NT2/D1 (cell line): ENCODE data around the gene CXCL17.

Source experiments
- DNase-seq: peaks from one replicate; pipeline ENCODE4 v3.0.0-alpha.2; 2011; ENCODE audit warnings: low read depth, low spot score
- H3K27me3 ChIP-seq: 2 replicates; pipeline ENCODE4 v1.6.0; 2011; ENCODE audit warnings: mild to moderate bottlenecking; ENCODE audit not compliant: insufficient read length, insufficient read depth
- H3K36me3 ChIP-seq: 2 replicates; pipeline ENCODE4 v1.6.1; 2011; ENCODE audit warnings: mild to moderate bottlenecking, low read length, mixed read lengths; ENCODE audit not compliant: insufficient read depth, insufficient read length
- H3K4me1 ChIP-seq: 2 replicates; pipeline ENCODE4 v1.5.1; 2011; ENCODE audit not compliant: insufficient read depth, insufficient read length
- H3K4me3 ChIP-seq: 2 replicates; pipeline ENCODE4 v1.5.1; 2011; ENCODE audit warnings: low read depth; ENCODE audit not compliant: insufficient read length
- H3K9ac ChIP-seq: 2 replicates; pipeline ENCODE4 v1.6.0; 2011; ENCODE audit warnings: low read depth; ENCODE audit not compliant: insufficient read length
- H3K9me3 ChIP-seq: 2 replicates; pipeline ENCODE4 v1.5.1; 2011; ENCODE audit warnings: mild to moderate bottlenecking, low read length; ENCODE audit not compliant: insufficient read depth
- SUZ12 ChIP-seq: IDR thresholded peaks from 2 replicates; pipeline ENCODE4 v1.6.1; 2011; ENCODE audit not compliant: insufficient read length, insufficient read depth; ENCODE audit errors: extremely low read depth
- YY1 ChIP-seq: IDR thresholded peaks from 2 replicates; pipeline ENCODE4 v1.6.1; 2011; ENCODE audit not compliant: insufficient read length, insufficient read depth
- ZNF274 ChIP-seq: IDR thresholded peaks from 2 replicates; pipeline ENCODE4 v1.6.1; 2011; ENCODE audit warnings: mild to moderate bottlenecking, low read depth, low read length

CXCL17 gene

GRCh38 chr19:42431486-42431885, 11.3 kb downstream of the CXCL17 start:
- Histone ChIP-seq H3K9me3 (no peaks in the 10 kb centered on the region), H3K4me3 (no peak overlapping the region), H3K9ac (no peak overlapping the region), H3K27me3 (peaks cover 30% of the 10 kb centered on the region), H3K4me1 (no peaks in the 10 kb centered on the region), H3K36me3 (no peaks in the 10 kb centered on the region)
- no peak for DNase-seq
- no peak for TF ChIP-seq SUZ12
- no peak for TF ChIP-seq ZNF274
- TF ChIP-seq YY1 = no peak

GRCh38 chr19:42428676-42429075, 14.1 kb downstream of the CXCL17 start:
- H3K4me1 ChIP-seq = peaks cover 3% of the 10 kb centered on the region
- no peak for DNase-seq
- TF ChIP-seq ZNF274 (no peak), YY1 (no peak), SUZ12 (no peak)

GRCh38 chr19:42427313-42427712, 15.4 kb downstream of the CXCL17 start, which contains the start of gene LIPE:
Gene LIPE, minus strand, starts transcription at chr19:42427388. Its CDS starts 239 bp downstream, at chr19:42427149.
- H3K9ac ChIP-seq = no peak within 1 kb of the TSS
- H3K27me3 ChIP-seq = peaks cover 67% of the 10 kb centered on the region
- H3K4me3 ChIP-seq = no peak within 1 kb of the TSS
- no peak for TF ChIP-seq ZNF274
- no peak for TF ChIP-seq SUZ12
- no peak for TF ChIP-seq YY1
- H3K9me3 ChIP-seq = peaks cover 8% of the 10 kb centered on the region; the same call in 1 of the 2 replicates
- no peak for DNase-seq
- no peaks in the 10 kb centered on the region for H3K36me3 ChIP-seq
- H3K4me1 ChIP-seq = peaks cover 4% of the 10 kb centered on the region

More at GRCh38 chr19:42428676-42429075, 14.1 kb downstream of the CXCL17 start:
- H3K9me3 ChIP-seq = peaks cover 7% of the 10 kb centered on the region; the same call in 1 of the 2 replicates
- no peak overlapping the region for H3K4me3 ChIP-seq
- no peaks in the 10 kb centered on the region for H3K36me3 ChIP-seq
- H3K9ac ChIP-seq = no peak overlapping the region
- peaks cover 58% of the 10 kb centered on the region for H3K27me3 ChIP-seq

GRCh38 chr19:42426643-42427042, 16.1 kb downstream of the CXCL17 start:
- Histone ChIP-seq H3K4me1 (peaks cover 7% of the 10 kb centered on the region), H3K4me3 (no peak overlapping the region), H3K36me3 (no peaks in the 10 kb centered on the region), H3K9ac (no peak overlapping the region), H3K9me3 (peaks cover 8% of the 10 kb centered on the region; the same call in 1 of the 2 replicates), H3K27me3 (peaks cover 74% of the 10 kb centered on the region)
- DNase-seq = no peak
- no peak for TF ChIP-seq ZNF274
- TF ChIP-seq YY1 = no peak
- no peak for TF ChIP-seq SUZ12

- no peak for DNase-seq
- H3K4me3 ChIP-seq = no peak overlapping the region
- no peak overlapping the region for H3K9ac ChIP-seq
- H3K4me1 ChIP-seq = peaks cover 7% of the 10 kb centered on the region
- no peak for TF ChIP-seq YY1
- no peak for TF ChIP-seq ZNF274
- no peak for TF ChIP-seq SUZ12
- H3K36me3 ChIP-seq = no peaks in the 10 kb centered on the region
- H3K27me3 ChIP-seq = peaks cover 88% of the 10 kb centered on the region
- H3K9me3 ChIP-seq = peaks cover 8% of the 10 kb centered on the region; the same call in 1 of the 2 replicates
These were observed 18.0 kb downstream of the CXCL17 start for GRCh38 chr19:42424712-42425131.

GRCh38 chr19:42424345-42424707, 18.4 kb downstream of the CXCL17 start:
- peaks cover 8% of the 10 kb centered on the region; the same call in 1 of the 2 replicates for H3K9me3 ChIP-seq
- no peak for DNase-seq
- H3K9ac ChIP-seq = no peak overlapping the region
- H3K27me3 ChIP-seq = peaks cover 89% of the 10 kb centered on the region
- TF ChIP-seq SUZ12 (no peak), YY1 (no peak), ZNF274 (no peak)
- H3K4me1 ChIP-seq = peaks cover 7% of the 10 kb centered on the region
- no peak overlapping the region for H3K4me3 ChIP-seq
- no peaks in the 10 kb centered on the region for H3K36me3 ChIP-seq

GRCh38 chr19:42423462-42424344, 19.0 kb downstream of the CXCL17 start:
- peak; percentile 73 for DNase-seq

More at GRCh38 chr19:42423462-42424344, 19.0 kb downstream of the CXCL17 start:
- Histone ChIP-seq H3K27me3 (peaks cover 91% of the 10 kb centered on the region), H3K36me3 (no peaks in the 10 kb centered on the region), H3K9ac (peak overlapping the region; percentile 33), H3K4me3 (peak overlapping the region; percentile 54), H3K4me1 (peaks cover 7% of the 10 kb centered on the region), H3K9me3 (peaks cover 8% of the 10 kb centered on the region; the same call in 1 of the 2 replicates)
- TF ChIP-seq YY1 = no peak
- TF ChIP-seq SUZ12 = no peak
- TF ChIP-seq ZNF274 = no peak
